ENCODE measurements around the gene KANK2. TPM values are rescaled to one million over a fixed set of nuclear protein-coding genes. Genes with fewer than 3 reads are reported as not detected.

Gene KANK2
- total and polyA plus RNA-seq, 2 donors (not counting 1 experiment from before 2014, with no cell fraction given) = 192 to 511 TPM

- H3K4me1 ChIP-seq (ENCODE audit: control insufficient read depth, extremely low read depth, insufficient read depth, low read length) = no peaks in the 10 kb centered on the region
- TF ChIP-seq EZH2 (IDR thresholded peaks at IDR 0.05; ENCODE audit: low read length, missing control alignments) (no peak), CTCF (conservative IDR thresholded peaks at IDR 0.05 in 1 of 2, IDR thresholded peaks at IDR 0.05 in 1 of 2; ENCODE audit: low read depth in 1 of 2, low read length in 2 of 2) (no peak)
- no peaks in the 10 kb centered on the region for H4K20me1 ChIP-seq (ENCODE audit: control insufficient read depth, extremely low read depth, insufficient read depth, low read length)
- H3K27me3 ChIP-seq (ENCODE audit: control insufficient read depth, insufficient read depth, low read length) = no peaks in the 10 kb centered on the region
- H3K27ac ChIP-seq (ENCODE audit: insufficient read depth, low read length) = no peak overlapping the region
- H3K9me3 ChIP-seq (ENCODE audit: control insufficient read depth, insufficient read depth, low read depth, low read length) = peaks cover 3% of the 10 kb centered on the region
- DNase-seq (ENCODE audit: low read depth in 2 of 2) = no peak
- H2AFZ ChIP-seq (ENCODE audit: low read length) = no peak overlapping the region
- no peak overlapping the region for H3K9ac ChIP-seq (ENCODE audit: insufficient read depth, low read length)
- H3K79me2 ChIP-seq (ENCODE audit: control insufficient read depth, insufficient read depth, low read length) = no peaks in the 10 kb centered on the region
- H3K4me3 ChIP-seq (replicated peaks in 1 of 4; ENCODE audit: control extremely low read depth in 1 of 4, insufficient read depth in 1 of 4, low read depth in 3 of 4, low read length in 4 of 4) = no peak overlapping the region
- H3K36me3 ChIP-seq (ENCODE audit: control insufficient read depth, insufficient read depth, low read length) = no peaks in the 10 kb centered on the region
- no peak overlapping the region for H3K4me2 ChIP-seq (ENCODE audit: extremely low read depth, insufficient read depth, low read length)
Measured at GRCh38 chr19:11224429-11224828, 27.1 kb upstream of the KANK2 start.

GRCh38 chr19:11223200-11223599 lies 25.9 kb upstream of the KANK2 start:
- peaks cover 3% of the 10 kb centered on the region for H3K9me3 ChIP-seq (ENCODE audit: control insufficient read depth, insufficient read depth, low read depth, low read length)
- no peaks in the 10 kb centered on the region for H3K79me2 ChIP-seq (ENCODE audit: control insufficient read depth, insufficient read depth, low read length)
- H4K20me1 ChIP-seq (ENCODE audit: control insufficient read depth, extremely low read depth, insufficient read depth, low read length) = no peaks in the 10 kb centered on the region
- no peak overlapping the region for H3K9ac ChIP-seq (ENCODE audit: insufficient read depth, low read length)
- no peak overlapping the region for H3K4me2 ChIP-seq (ENCODE audit: extremely low read depth, insufficient read depth, low read length)
- H3K36me3 ChIP-seq (ENCODE audit: control insufficient read depth, insufficient read depth, low read length) = no peaks in the 10 kb centered on the region
- no peak overlapping the region for H3K27ac ChIP-seq (ENCODE audit: insufficient read depth, low read length)
- TF ChIP-seq CTCF (conservative IDR thresholded peaks at IDR 0.05 in 1 of 2, IDR thresholded peaks at IDR 0.05 in 1 of 2; ENCODE audit: low read depth in 1 of 2, low read length in 2 of 2) (no peak), EZH2 (IDR thresholded peaks at IDR 0.05; ENCODE audit: low read length, missing control alignments) (no peak)
- H3K4me3 ChIP-seq (replicated peaks in 1 of 4; ENCODE audit: control extremely low read depth in 1 of 4, insufficient read depth in 1 of 4, low read depth in 3 of 4, low read length in 4 of 4) = no peak overlapping the region
- DNase-seq (ENCODE audit: low read depth in 2 of 2) = no peak
- H2AFZ ChIP-seq (ENCODE audit: low read length) = no peak overlapping the region
- H3K4me1 ChIP-seq (ENCODE audit: control insufficient read depth, extremely low read depth, insufficient read depth, low read length) = no peaks in the 10 kb centered on the region
- H3K27me3 ChIP-seq (ENCODE audit: control insufficient read depth, insufficient read depth, low read length) = no peaks in the 10 kb centered on the region

- no peak for TF ChIP-seq EZH2 (IDR thresholded peaks at IDR 0.05; ENCODE audit: low read length, missing control alignments)
- TF ChIP-seq CTCF (conservative IDR thresholded peaks at IDR 0.05 in 1 of 2, IDR thresholded peaks at IDR 0.05 in 1 of 2; ENCODE audit: low read depth in 1 of 2, low read length in 2 of 2) = no peak
- H4K20me1 ChIP-seq (ENCODE audit: control insufficient read depth, extremely low read depth, insufficient read depth, low read length) = no peaks in the 10 kb centered on the region
- H3K27ac ChIP-seq (ENCODE audit: insufficient read depth, low read length) = no peak overlapping the region
- H3K4me3 ChIP-seq (replicated peaks in 1 of 4; ENCODE audit: control extremely low read depth in 1 of 4, insufficient read depth in 1 of 4, low read depth in 3 of 4, low read length in 4 of 4) = no peak overlapping the region
- no peak overlapping the region for H3K9ac ChIP-seq (ENCODE audit: insufficient read depth, low read length)
- peaks cover 3% of the 10 kb centered on the region for H3K9me3 ChIP-seq (ENCODE audit: control insufficient read depth, insufficient read depth, low read depth, low read length)
- no peak overlapping the region for H2AFZ ChIP-seq (ENCODE audit: low read length)
- H3K27me3 ChIP-seq (ENCODE audit: control insufficient read depth, insufficient read depth, low read length) = no peaks in the 10 kb centered on the region
- no peaks in the 10 kb centered on the region for H3K4me1 ChIP-seq (ENCODE audit: control insufficient read depth, extremely low read depth, insufficient read depth, low read length)
- H3K79me2 ChIP-seq (ENCODE audit: control insufficient read depth, insufficient read depth, low read length) = no peaks in the 10 kb centered on the region
- no peaks in the 10 kb centered on the region for H3K36me3 ChIP-seq (ENCODE audit: control insufficient read depth, insufficient read depth, low read length)
- DNase-seq (ENCODE audit: low read depth in 2 of 2) = no peak
- no peak overlapping the region for H3K4me2 ChIP-seq (ENCODE audit: extremely low read depth, insufficient read depth, low read length)
Measured at GRCh38 chr19:11221082-11221598, 23.8 kb upstream of the KANK2 start.
